Fibroblast of the conjunctiva (primary cell): ENCODE results near the gene LAIR2.

Experiments
- DNase-seq: peaks from one replicate; pipeline ENCODE4 v3.0.0-alpha.2; 2010; ENCODE audit warnings: low read depth

The LAIR2 gene

GRCh38 chr19:54502518-54503048, at the start of gene LAIR2:
TSS of gene LAIR2 (plus strand) at chr19:54502831. CDS start at chr19:54502919, 88 bp downstream.
- DNase-seq = no peak

- no peak for DNase-seq
Observed at GRCh38 chr19:54453921-54454780, 48.5 kb upstream of the LAIR2 start.

- no peak for DNase-seq
Observed at GRCh38 chr19:54454781-54455675, 47.6 kb upstream of the LAIR2 start.

- DNase-seq = no peak
Observed at GRCh38 chr19:54455786-54456422, 46.7 kb upstream of the LAIR2 start.

GRCh38 chr19:54456423-54457373, 45.9 kb upstream of the LAIR2 start:
- no peak for DNase-seq

GRCh38 chr19:54457773-54458647, 44.6 kb upstream of the LAIR2 start:
- DNase-seq = no peak

- DNase-seq = no peak
Observed at GRCh38 chr19:54458648-54459281, 43.9 kb upstream of the LAIR2 start.

GRCh38 chr19:54459282-54460229, 43.1 kb upstream of the LAIR2 start:
- DNase-seq = no peak

- no peak for DNase-seq
Observed at GRCh38 chr19:54460230-54461005, 42.2 kb upstream of the LAIR2 start.

- DNase-seq = no peak
Observed at GRCh38 chr19:54461210-54461609, 41.4 kb upstream of the LAIR2 start.

- no peak for DNase-seq
Observed at GRCh38 chr19:54461613-54462012, 41.0 kb upstream of the LAIR2 start.

- DNase-seq = no peak
Observed at GRCh38 chr19:54462047-54462654, 40.5 kb upstream of the LAIR2 start.

GRCh38 chr19:54462655-54463530, 39.7 kb upstream of the LAIR2 start:
- DNase-seq = no peak

GRCh38 chr19:54463531-54464043, 39.0 kb upstream of the LAIR2 start, which contains the start of gene LENG9:
TSS of gene LENG9 (minus strand) at chr19:54463778. CDS start at chr19:54463526, 252 bp downstream.
- peak; percentile 98 for DNase-seq

GRCh38 chr19:54464044-54464629, 38.5 kb upstream of the LAIR2 start:
- DNase-seq = no peak
